GM12873 (cell line): Measurements from ENCODE around the gene LPCAT2.

Source experiments
- CTCF ChIP-seq: IDR thresholded peaks from 2 replicates; pipeline ENCODE4 v1.5.1; 2012; ENCODE audit warnings: low read depth, mild to moderate bottlenecking, moderate library complexity, low read length, control low read depth; ENCODE audit not compliant: insufficient read depth; ENCODE audit errors: missing control alignments

Gene LPCAT2

GRCh38 chr16:55566432-55567175 lies 57.7 kb downstream of the LPCAT2 start, which contains the start of gene CAPNS2:
TSS of gene CAPNS2 (plus strand) at chr16:55566684. CDS start at chr16:55566757, 73 bp downstream.
- TF ChIP-seq CTCF, result no peak

GRCh38 chr16:55567382-55567781 lies 58.5 kb downstream of the LPCAT2 start:
- no peak for TF ChIP-seq CTCF

GRCh38 chr16:55568207-55568606 lies 59.3 kb downstream of the LPCAT2 start:
- no peak for TF ChIP-seq CTCF

GRCh38 chr16:55569025-55569424 lies 60.2 kb downstream of the LPCAT2 start:
- TF ChIP-seq CTCF, result no peak

- no peak for TF ChIP-seq CTCF
These were observed 61.3 kb downstream of the LPCAT2 start for GRCh38 chr16:55570159-55570558.

- no peak for TF ChIP-seq CTCF
These were observed 62.5 kb downstream of the LPCAT2 start for GRCh38 chr16:55571191-55571897.

- TF ChIP-seq CTCF, result no peak
These were observed 63.6 kb downstream of the LPCAT2 start for GRCh38 chr16:55572439-55572838.
